Osteoblast (primary cell): ENCODE results near the gene C19orf44. TPM values are rescaled to one million over a fixed set of nuclear protein-coding genes. Genes with fewer than 3 reads are reported as not detected.
"Not testable (repeated sequence)": the region's sequence is repeated elsewhere in the genome, so short reads cannot be mapped to it uniquely, and the experiment has no call there.

Experiments used
- DNase-seq: peaks from one replicate; pipeline ENCODE4 v3.0.0; 2011; ENCODE audit warnings: low spot score, mixed read lengths; ENCODE audit not compliant: insufficient read length; ENCODE audit errors: missing footprints
- H2AFZ ChIP-seq: 2 replicates; pipeline ENCODE4 v1.6.0; 2011; ENCODE audit warnings: mild to moderate bottlenecking, low read length
- H3K27ac ChIP-seq: 2 replicates; pipeline ENCODE4 v1.5.1; 2011; ENCODE audit warnings: mild to moderate bottlenecking, low read depth, low read length, moderate library complexity
- H3K27me3 ChIP-seq: 2 replicates; pipeline ENCODE4 v1.6.0; 2012; ENCODE audit warnings: mild to moderate bottlenecking, control low read depth, inconsistent platforms, low read length, moderate library complexity; ENCODE audit not compliant: insufficient read depth
- H3K36me3 ChIP-seq: 2 replicates; pipeline ENCODE4 v1.5.1; 2011; ENCODE audit warnings: mild to moderate bottlenecking, low read length, control low read depth, moderate library complexity; ENCODE audit not compliant: insufficient read depth
- H3K4me1 ChIP-seq: 2 replicates; pipeline ENCODE4 v1.5.1; 2011; ENCODE audit warnings: mild to moderate bottlenecking, low read length, control low read depth, moderate library complexity; ENCODE audit not compliant: insufficient read depth
- H3K4me2 ChIP-seq: 2 replicates; pipeline ENCODE4 v1.6.0; 2011; ENCODE audit warnings: mild to moderate bottlenecking, low read length; ENCODE audit not compliant: insufficient read depth
- H3K4me3 ChIP-seq: fragments of 200-600 bp; sonication (generic); 3 replicates; pipeline ENCODE4 v1.5.1; 2012; ENCODE audit warnings: mild to moderate bottlenecking, low read length, inconsistent platforms; ENCODE audit not compliant: insufficient read depth
- H3K79me2 ChIP-seq: 2 replicates; pipeline ENCODE4 v1.6.0; 2012; ENCODE audit warnings: mild to moderate bottlenecking, low read length, control low read depth, inconsistent platforms; ENCODE audit not compliant: insufficient read depth
- H3K9me3 ChIP-seq: 2 replicates; pipeline ENCODE4 v1.5.1; 2011; ENCODE audit warnings: low read depth, low read length, control low read depth
- H4K20me1 ChIP-seq: 2 replicates; pipeline ENCODE4 v1.6.0; 2012; ENCODE audit warnings: mild to moderate bottlenecking, low read length, control low read depth; ENCODE audit not compliant: insufficient read depth
- total RNA-seq: library from RNA; depleted of rRNA; stranded (reverse); fragments of >200 nt; gene quantifications from 2 replicates; pipeline ENCODE4 v1.2.3, GENCODE V29; 2012
- TF ChIP-seq, protein P1 (sequence below): IDR thresholded peaks from 2 replicates; pipeline ENCODE4 v1.5.1; 2011; ENCODE audit warnings: mild to moderate bottlenecking, low read depth, low read length, moderate library complexity; ENCODE audit errors: extremely low read depth

C19orf44 gene
- total RNA-seq, 1 donor, result 7.2 TPM

DNA sequence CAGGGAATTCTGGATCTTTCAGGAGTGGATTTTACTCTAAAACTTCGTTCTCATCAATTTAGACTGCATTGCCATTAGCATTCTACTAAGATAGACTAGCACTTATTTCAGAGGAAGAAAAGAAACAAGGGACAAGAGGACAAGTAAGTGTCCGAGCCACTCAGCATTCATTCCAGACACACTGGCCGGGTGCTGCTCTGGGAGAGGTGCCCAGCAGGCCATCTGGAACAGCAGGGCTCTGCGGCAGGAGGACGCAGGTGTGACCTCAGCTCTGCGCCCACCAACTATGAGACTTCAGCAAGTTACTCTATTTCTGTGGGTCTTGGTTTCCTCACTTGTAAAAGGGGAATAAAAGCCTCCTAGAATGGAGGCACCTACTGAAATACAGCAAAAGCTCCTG, 28.6 kb upstream of the C19orf44 start:
- peak; percentile 65 for DNase-seq
- Histone ChIP-seq H4K20me1 (peaks cover 60% of the 10 kb centered on the region), H3K4me3 (no peak overlapping the region)

DNA sequence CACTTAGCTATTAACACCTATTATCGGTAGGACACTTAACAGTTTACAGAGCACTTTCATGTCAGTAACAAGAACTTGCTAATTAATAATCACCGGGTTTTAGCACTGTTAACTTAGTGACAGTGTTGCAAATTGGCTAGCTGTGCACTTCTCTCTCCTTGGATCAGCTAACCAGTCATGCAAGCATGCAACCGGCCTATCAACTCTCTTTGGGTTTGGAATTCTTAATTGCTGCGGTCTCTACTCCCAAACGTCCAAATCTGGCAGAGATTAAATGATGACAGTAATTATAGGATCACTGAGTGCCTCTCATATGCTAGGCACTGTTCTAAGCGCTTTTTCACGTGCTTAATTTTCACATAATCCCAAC, 25.7 kb upstream of the C19orf44 start:
- Histone ChIP-seq H3K9me3 (no peaks in the 10 kb centered on the region), H3K4me3 (peak overlapping the region; percentile 90), H3K36me3 (no peaks in the 10 kb centered on the region), H4K20me1 (peaks cover 34% of the 10 kb centered on the region), H3K27ac (peak overlapping the region; percentile 70), H3K4me2 (peak overlapping the region; percentile 100), H3K4me1 (peaks cover 9% of the 10 kb centered on the region), H3K79me2 (peaks cover 58% of the 10 kb centered on the region), H2AFZ (no peak overlapping the region), H3K27me3 (no peaks in the 10 kb centered on the region)
- TF ChIP-seq, protein P1, sequence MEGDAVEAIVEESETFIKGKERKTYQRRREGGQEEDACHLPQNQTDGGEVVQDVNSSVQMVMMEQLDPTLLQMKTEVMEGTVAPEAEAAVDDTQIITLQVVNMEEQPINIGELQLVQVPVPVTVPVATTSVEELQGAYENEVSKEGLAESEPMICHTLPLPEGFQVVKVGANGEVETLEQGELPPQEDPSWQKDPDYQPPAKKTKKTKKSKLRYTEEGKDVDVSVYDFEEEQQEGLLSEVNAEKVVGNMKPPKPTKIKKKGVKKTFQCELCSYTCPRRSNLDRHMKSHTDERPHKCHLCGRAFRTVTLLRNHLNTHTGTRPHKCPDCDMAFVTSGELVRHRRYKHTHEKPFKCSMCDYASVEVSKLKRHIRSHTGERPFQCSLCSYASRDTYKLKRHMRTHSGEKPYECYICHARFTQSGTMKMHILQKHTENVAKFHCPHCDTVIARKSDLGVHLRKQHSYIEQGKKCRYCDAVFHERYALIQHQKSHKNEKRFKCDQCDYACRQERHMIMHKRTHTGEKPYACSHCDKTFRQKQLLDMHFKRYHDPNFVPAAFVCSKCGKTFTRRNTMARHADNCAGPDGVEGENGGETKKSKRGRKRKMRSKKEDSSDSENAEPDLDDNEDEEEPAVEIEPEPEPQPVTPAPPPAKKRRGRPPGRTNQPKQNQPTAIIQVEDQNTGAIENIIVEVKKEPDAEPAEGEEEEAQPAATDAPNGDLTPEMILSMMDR, result no peak
- DNase-seq, result peak; percentile 85

More for the DNA sequence above, 28.6 kb upstream of the C19orf44 start:
- no peaks in the 10 kb centered on the region for H3K9me3 ChIP-seq
- H3K4me2 ChIP-seq, result no peak overlapping the region
- peaks cover 17% of the 10 kb centered on the region for H3K4me1 ChIP-seq
- H3K27me3 ChIP-seq, result no peaks in the 10 kb centered on the region
- H3K79me2 ChIP-seq, result peaks cover 87% of the 10 kb centered on the region
- H2AFZ ChIP-seq, result no peak overlapping the region
- H3K36me3 ChIP-seq, result no peaks in the 10 kb centered on the region
- no peak overlapping the region for H3K27ac ChIP-seq
- TF ChIP-seq, protein P1, result no peak

DNA sequence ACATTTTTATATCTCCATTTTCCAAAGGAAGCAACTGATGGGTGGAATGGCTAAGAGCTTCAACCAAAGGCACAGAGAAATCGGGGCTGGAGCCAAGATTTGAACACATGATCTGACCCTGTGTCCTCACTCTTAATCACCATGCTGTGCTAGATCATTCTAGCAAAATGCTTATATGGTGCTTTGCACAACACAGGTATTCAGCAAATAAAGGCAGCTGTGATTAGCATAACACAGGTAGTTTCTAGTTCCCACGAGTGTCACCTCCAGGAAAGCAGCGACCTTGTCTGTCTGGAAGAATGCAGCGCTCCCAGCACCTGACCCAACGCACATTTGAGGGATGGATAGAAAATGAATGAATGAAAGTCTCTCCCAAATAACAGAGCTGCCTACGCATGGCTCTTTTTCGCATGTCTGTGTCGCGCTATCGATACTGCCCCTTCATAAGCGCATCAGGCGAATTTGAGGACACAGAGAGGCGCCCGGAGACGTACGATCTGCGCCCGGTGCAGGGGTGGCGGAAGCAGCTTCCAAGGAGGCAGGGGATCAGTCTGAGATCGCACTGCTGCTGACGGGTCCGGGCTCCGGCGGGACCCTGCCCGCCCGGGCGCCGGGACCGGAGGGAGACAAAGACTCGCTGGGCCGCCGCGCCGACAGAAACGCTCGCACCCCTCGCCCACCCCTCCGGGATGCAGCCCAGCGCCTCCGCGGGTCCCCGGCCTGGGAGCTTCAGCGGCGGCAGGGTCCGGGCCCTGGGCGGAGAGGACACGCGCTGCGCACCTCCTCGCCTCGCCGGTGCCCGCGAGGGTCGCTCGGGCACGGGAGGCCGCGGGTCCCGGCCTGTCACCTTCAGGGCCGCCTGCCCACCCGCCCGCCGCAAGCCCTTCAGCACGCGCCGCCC, 25.0 kb upstream of the C19orf44 start:
- DNase-seq, result peak; percentile 93
- H3K27ac ChIP-seq, result peak overlapping the region; percentile 70

DNA sequence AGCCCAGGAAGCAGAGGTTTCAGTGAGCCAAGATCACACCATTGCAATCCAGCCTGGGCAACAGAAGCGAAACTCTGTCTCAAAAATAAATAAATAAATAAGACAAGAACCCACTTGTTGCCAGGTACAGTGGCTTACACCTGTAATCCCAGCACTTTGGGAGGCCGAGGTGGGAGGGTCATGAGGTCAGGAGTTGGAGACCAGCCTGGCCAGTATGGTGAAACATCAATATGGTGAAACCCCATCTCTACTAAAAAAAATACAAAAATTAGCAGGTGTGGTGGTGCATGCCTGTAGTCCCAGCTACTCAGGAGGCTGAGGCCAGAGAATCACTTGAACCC, 23.7 kb upstream of the C19orf44 start:
- H3K4me1 ChIP-seq, H3K27me3 ChIP-seq, H3K9me3 ChIP-seq, H3K36me3 ChIP-seq, DNase-seq: not testable (repeated sequence)
- H3K4me3 ChIP-seq, result peak overlapping the region; percentile 90
- H2AFZ ChIP-seq, result peak overlapping the region; percentile 95
- H3K27ac ChIP-seq, result peak overlapping the region; percentile 90
- peaks cover 40% of the 10 kb centered on the region for H3K79me2 ChIP-seq
- peak overlapping the region; percentile 96 for H3K4me2 ChIP-seq
- peaks cover 25% of the 10 kb centered on the region for H4K20me1 ChIP-seq

More for the DNA sequence above, 25.0 kb upstream of the C19orf44 start:
- no peaks in the 10 kb centered on the region for H3K36me3 ChIP-seq
- H3K4me1 ChIP-seq, result peaks cover 9% of the 10 kb centered on the region
- peak overlapping the region; percentile 100 for H3K4me2 ChIP-seq
- peak overlapping the region; percentile 68 for H2AFZ ChIP-seq
- H3K9me3 ChIP-seq, result no peaks in the 10 kb centered on the region
- peaks cover 32% of the 10 kb centered on the region for H4K20me1 ChIP-seq
- H3K79me2 ChIP-seq, result peaks cover 53% of the 10 kb centered on the region
- peak overlapping the region; percentile 90 for H3K4me3 ChIP-seq
- no peaks in the 10 kb centered on the region for H3K27me3 ChIP-seq
- TF ChIP-seq, protein P1, result no peak
